Measurements from ENCODE around the gene SLC37A4. TPM values are rescaled to one million over a fixed set of nuclear protein-coding genes. Genes with fewer than 3 reads are reported as not detected.

SLC37A4 gene
- total and polyA plus RNA-seq, 2 donors (not counting 3 experiments of a cell fraction or from before 2014, with no cell fraction given), result 21.5 to 36.5 TPM

GRCh38 chr11:119065369-119065768 is 34.7 kb upstream of the SLC37A4 start:
- Histone ChIP-seq H3K4me3 (replicated peaks in 1 of 3; ENCODE audit: insufficient read depth in 1 of 3, low read depth in 1 of 3, low read length in 3 of 3) (no peak overlapping the region), H3K36me3 (ENCODE audit: control insufficient read depth in 2 of 2, extremely low read depth in 1 of 2, insufficient read depth in 2 of 2, low read length in 2 of 2) (peaks cover 3 to 4% of the 10 kb centered on the region in 2 experiments), H3K79me2 (ENCODE audit: control insufficient read depth, insufficient read depth, low read length) (peaks cover 14% of the 10 kb centered on the region), H3K9me3 (replicated peaks; ENCODE audit: control insufficient read depth, insufficient read depth, low read length) (no peaks in the 10 kb centered on the region), H4K20me1 (replicated peaks; ENCODE audit: control insufficient read depth, extremely low read depth, insufficient read depth, low read length) (no peaks in the 10 kb centered on the region), H3K4me1 (ENCODE audit: control insufficient read depth, extremely low read depth, insufficient read depth, low read length) (peaks cover 3% of the 10 kb centered on the region), H3K4me2 (ENCODE audit: insufficient read depth, low read length) (no peak overlapping the region), H3K9me1 (replicated peaks; ENCODE audit: control insufficient read depth, extremely low read depth, insufficient read depth, low read length) (no peaks in the 10 kb centered on the region), H3K9ac (replicated peaks; ENCODE audit: extremely low read depth, insufficient read depth, low read length) (no peak overlapping the region), H3K27me3 (ENCODE audit: control insufficient read depth in 2 of 2, insufficient read depth in 2 of 2, low read length in 2 of 2) (no peaks in the 10 kb centered on the region), H3K27ac (ENCODE audit: insufficient read depth, low read depth, low read length) (no peak overlapping the region), H2AFZ (ENCODE audit: low read depth, low read length) (no peak overlapping the region)
- DNase-seq (ENCODE audit: low read depth, low spot score) (peak; percentile 31), FAIRE-seq (peak; percentile 66)
- no TSS peak for BruUV-seq (replicated peaks)
- TF ChIP-seq JUN (IDR thresholded peaks at IDR 0.05; ENCODE audit: borderline replicate concordance, insufficient read depth, insufficient read length, low read depth) (no peak), EZH2 (IDR thresholded peaks at IDR 0.05; ENCODE audit: borderline replicate concordance, low read depth, low read length, severe bottlenecking) (no peak), POLR2AphosphoS5 (IDR thresholded peaks at IDR 0.05; ENCODE audit: insufficient read depth, low read depth, low read length) (no peak), POLR2A (IDR thresholded peaks at IDR 0.05; ENCODE audit: low read depth, low read length) (no peak), MAX (IDR thresholded peaks at IDR 0.05; ENCODE audit: insufficient read depth, insufficient read length) (no peak), GATA2 (IDR thresholded peaks at IDR 0.05; ENCODE audit: insufficient read depth, insufficient read length, low read depth, low read length) (peak; percentile 80), FOS (IDR thresholded peaks at IDR 0.05; ENCODE audit: borderline replicate concordance, insufficient read depth, low read length) (no peak), MYC (IDR thresholded peaks at IDR 0.05; ENCODE audit: low read depth, low read length) (no peak)
- TF ChIP-seq, protein P1, sequence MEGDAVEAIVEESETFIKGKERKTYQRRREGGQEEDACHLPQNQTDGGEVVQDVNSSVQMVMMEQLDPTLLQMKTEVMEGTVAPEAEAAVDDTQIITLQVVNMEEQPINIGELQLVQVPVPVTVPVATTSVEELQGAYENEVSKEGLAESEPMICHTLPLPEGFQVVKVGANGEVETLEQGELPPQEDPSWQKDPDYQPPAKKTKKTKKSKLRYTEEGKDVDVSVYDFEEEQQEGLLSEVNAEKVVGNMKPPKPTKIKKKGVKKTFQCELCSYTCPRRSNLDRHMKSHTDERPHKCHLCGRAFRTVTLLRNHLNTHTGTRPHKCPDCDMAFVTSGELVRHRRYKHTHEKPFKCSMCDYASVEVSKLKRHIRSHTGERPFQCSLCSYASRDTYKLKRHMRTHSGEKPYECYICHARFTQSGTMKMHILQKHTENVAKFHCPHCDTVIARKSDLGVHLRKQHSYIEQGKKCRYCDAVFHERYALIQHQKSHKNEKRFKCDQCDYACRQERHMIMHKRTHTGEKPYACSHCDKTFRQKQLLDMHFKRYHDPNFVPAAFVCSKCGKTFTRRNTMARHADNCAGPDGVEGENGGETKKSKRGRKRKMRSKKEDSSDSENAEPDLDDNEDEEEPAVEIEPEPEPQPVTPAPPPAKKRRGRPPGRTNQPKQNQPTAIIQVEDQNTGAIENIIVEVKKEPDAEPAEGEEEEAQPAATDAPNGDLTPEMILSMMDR (IDR thresholded peaks at IDR 0.05; ENCODE audit: extremely low read depth in 1 of 2, insufficient read depth in 1 of 2, low read depth in 1 of 2, low read length in 2 of 2), result peak; percentile 25 to 58
- CTCF ChIA-PET, result interaction anchor here (0.6 to 2.2 kb wide), 15 partner anchors 9 to 273 kb away, joined by 3 to 9 read pairs (median 3); partner anchors contain the start of genes DPAGT1, HMBS and HYOU1
- POLR2A ChIA-PET, result no interaction called here
- dilution Hi-C loops (cut with MboI; ENCODE audit: extremely low pct_ligation_motif_present, low sequenced_read_pairs), result no loop called here
- intact Hi-C loops (cut with micrococcal nuclease), result loop anchor here (2.0 to 5.0 kb wide), 3 partner anchors 131 to 273 kb away; partner anchors contain the start of gene MCAM

Measured in endothelial cell of umbilical vein (primary cell).